GM23248 (cell line): ENCODE results near the gene PABPC1L.

Source experiments
- EZH2 ChIP-seq: fragments of 200-600 bp; sonication (generic); IDR thresholded peaks from 2 replicates; pipeline ENCODE4 v1.6.1; 2018; ENCODE audit warnings: antibody characterized with exemption, mild to moderate bottlenecking; ENCODE audit not compliant: insufficient read depth, poor library complexity, severe bottlenecking
- EZH2phosphoT487 ChIP-seq: fragments of 200-600 bp; sonication (generic); IDR thresholded peaks from 2 replicates; pipeline ENCODE4 v1.6.1; 2018; ENCODE audit warnings: antibody characterized with exemption, moderate library complexity, mild to moderate bottlenecking, low read depth; ENCODE audit not compliant: insufficient read depth

DNA sequence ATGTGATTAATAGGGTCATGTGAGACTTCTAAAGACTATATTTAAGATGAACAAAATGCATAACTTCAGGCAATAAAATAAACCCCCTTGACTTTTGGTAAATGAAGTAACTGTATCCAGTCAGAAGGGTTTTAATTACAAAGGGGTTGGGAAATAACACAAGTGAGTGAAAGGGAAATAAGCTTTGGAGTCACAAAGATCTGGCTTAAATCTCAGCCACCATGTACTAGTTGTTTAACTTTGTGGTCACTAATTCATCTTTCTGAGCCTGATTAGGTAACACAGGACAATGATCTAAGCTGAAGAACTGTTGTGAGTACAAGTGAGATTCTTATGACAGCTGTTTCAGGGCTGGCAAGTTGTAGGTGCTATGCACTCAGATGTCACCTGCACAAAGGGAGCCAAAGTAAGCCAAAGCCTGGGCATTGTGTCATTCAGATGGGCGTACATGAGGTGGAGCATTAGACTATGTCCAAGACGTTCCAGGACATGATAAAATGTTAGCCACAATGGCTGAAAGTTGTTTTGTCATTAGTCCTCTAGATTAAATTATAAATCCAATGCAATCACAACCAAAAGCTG is 36.5 kb downstream of the PABPC1L start:
- no peak for TF ChIP-seq EZH2
- TF ChIP-seq EZH2phosphoT487, result no peak
